GM12874 (cell line): ENCODE measurements around the gene SH2D3C.

ENCODE experiments used
- CTCF ChIP-seq: IDR thresholded peaks from 2 replicates; pipeline ENCODE4 v1.5.1; 2011; ENCODE audit warnings: low read depth, mild to moderate bottlenecking, control low read depth, low read length, moderate library complexity; ENCODE audit not compliant: insufficient read depth

The SH2D3C gene

GRCh38 chr9:127755061-127756060, 23.1 kb downstream of the SH2D3C start:
- no peak for TF ChIP-seq CTCF

GRCh38 chr9:127754099-127755060, 24.1 kb downstream of the SH2D3C start:
- no peak for TF ChIP-seq CTCF

- no peak for TF ChIP-seq CTCF
Observed at GRCh38 chr9:127753622-127754021, 24.8 kb downstream of the SH2D3C start.

GRCh38 chr9:127753148-127753547, 25.3 kb downstream of the SH2D3C start:
- no peak for TF ChIP-seq CTCF

GRCh38 chr9:127751269-127752054, 27.0 kb downstream of the SH2D3C start:
- no peak for TF ChIP-seq CTCF

GRCh38 chr9:127749090-127749787, 29.2 kb downstream of the SH2D3C start:
- no peak for TF ChIP-seq CTCF
